ENCODE data around the gene ZNF160.

ZNF160 gene

GRCh38 chr19:53094754-53095575 lies 8.3 kb downstream of the ZNF160 start:
- no peaks in the 10 kb centered on the region for H3K27me3 ChIP-seq (replicated peaks; ENCODE audit: insufficient read depth, low read length)
- no peaks in the 10 kb centered on the region for H3K4me1 ChIP-seq (ENCODE audit: low read length)
- TF ChIP-seq EZH2phosphoT487 (IDR thresholded peaks at IDR 0.05; ENCODE audit: low read length) (no peak), EZH2 (optimal IDR thresholded peaks at IDR 0.05; ENCODE audit: low read depth, low read length) (no peak), CTCF (IDR thresholded peaks at IDR 0.05; ENCODE audit: low read length) (no peak)
- 0 out of 2 replicates have a peak, but pooled peaks cover 2% of the 10 kb centered on the region for H3K9me3 ChIP-seq (replicated peaks; ENCODE audit: insufficient read depth, low read length)
- H2AFZ ChIP-seq (ENCODE audit: low read length) = no peak overlapping the region
- H4K20me1 ChIP-seq (ENCODE audit: insufficient read depth, low read length) = no peaks in the 10 kb centered on the region
- no peaks in the 10 kb centered on the region for H3K9me2 ChIP-seq (replicated peaks; ENCODE audit: insufficient read depth, low read length)
- DNase-seq = no peak
- no peaks in the 10 kb centered on the region for H3F3A ChIP-seq (ENCODE audit: insufficient read depth, low read length)
- H3K4me2 ChIP-seq (ENCODE audit: low read depth, low read length) = no peak overlapping the region
- H3K27ac ChIP-seq (ENCODE audit: low read length) = no peak overlapping the region
- H3K36me3 ChIP-seq (replicated peaks; ENCODE audit: insufficient read depth, low read length) = no peaks in the 10 kb centered on the region
- H3K4me3 ChIP-seq (ENCODE audit: low read length) = no peak overlapping the region
- no peaks in the 10 kb centered on the region for H3K79me2 ChIP-seq (ENCODE audit: low read length)
- H3K9ac ChIP-seq (ENCODE audit: low read length) = no peak overlapping the region

- Histone ChIP-seq H3K36me3 (replicated peaks; ENCODE audit: insufficient read depth, low read length) (no peaks in the 10 kb centered on the region), H3K9me3 (replicated peaks; ENCODE audit: insufficient read depth, low read length) (0 out of 2 replicates have a peak, but pooled peaks cover 2% of the 10 kb centered on the region), H3K27me3 (replicated peaks; ENCODE audit: insufficient read depth, low read length) (no peaks in the 10 kb centered on the region), H3K79me2 (ENCODE audit: low read length) (no peaks in the 10 kb centered on the region), H3K27ac (ENCODE audit: low read length) (no peak overlapping the region), H3K9ac (ENCODE audit: low read length) (no peak overlapping the region), H3K4me3 (ENCODE audit: low read length) (no peak overlapping the region), H3K4me1 (ENCODE audit: low read length) (no peaks in the 10 kb centered on the region), H3K9me2 (replicated peaks; ENCODE audit: insufficient read depth, low read length) (no peaks in the 10 kb centered on the region), H3F3A (ENCODE audit: insufficient read depth, low read length) (no peaks in the 10 kb centered on the region), H4K20me1 (ENCODE audit: insufficient read depth, low read length) (no peaks in the 10 kb centered on the region), H3K4me2 (ENCODE audit: low read depth, low read length) (no peak overlapping the region), H2AFZ (ENCODE audit: low read length) (no peak overlapping the region)
- no peak for TF ChIP-seq EZH2 (optimal IDR thresholded peaks at IDR 0.05; ENCODE audit: low read depth, low read length)
- TF ChIP-seq CTCF (IDR thresholded peaks at IDR 0.05; ENCODE audit: low read length) = no peak
- TF ChIP-seq EZH2phosphoT487 (IDR thresholded peaks at IDR 0.05; ENCODE audit: low read length) = no peak
- no peak for DNase-seq
These were observed 10.5 kb downstream of the ZNF160 start for GRCh38 chr19:53092723-53093122.

- no peak overlapping the region for H3K9ac ChIP-seq (ENCODE audit: low read length)
- H3K27me3 ChIP-seq (replicated peaks; ENCODE audit: insufficient read depth, low read length) = no peaks in the 10 kb centered on the region
- 0 out of 2 replicates have a peak, but pooled peaks cover 2% of the 10 kb centered on the region for H3K9me3 ChIP-seq (replicated peaks; ENCODE audit: insufficient read depth, low read length)
- no peaks in the 10 kb centered on the region for H4K20me1 ChIP-seq (ENCODE audit: insufficient read depth, low read length)
- no peaks in the 10 kb centered on the region for H3K79me2 ChIP-seq (ENCODE audit: low read length)
- H3K9me2 ChIP-seq (replicated peaks; ENCODE audit: insufficient read depth, low read length) = no peaks in the 10 kb centered on the region
- no peaks in the 10 kb centered on the region for H3F3A ChIP-seq (ENCODE audit: insufficient read depth, low read length)
- DNase-seq = no peak
- H2AFZ ChIP-seq (ENCODE audit: low read length) = no peak overlapping the region
- TF ChIP-seq EZH2 (optimal IDR thresholded peaks at IDR 0.05; ENCODE audit: low read depth, low read length) (no peak), EZH2phosphoT487 (IDR thresholded peaks at IDR 0.05; ENCODE audit: low read length) (no peak), CTCF (IDR thresholded peaks at IDR 0.05; ENCODE audit: low read length) (no peak)
- no peak overlapping the region for H3K4me3 ChIP-seq (ENCODE audit: low read length)
- H3K4me1 ChIP-seq (ENCODE audit: low read length) = no peaks in the 10 kb centered on the region
- H3K27ac ChIP-seq (ENCODE audit: low read length) = no peak overlapping the region
- H3K36me3 ChIP-seq (replicated peaks; ENCODE audit: insufficient read depth, low read length) = no peaks in the 10 kb centered on the region
- H3K4me2 ChIP-seq (ENCODE audit: low read depth, low read length) = no peak overlapping the region
These were observed 11.6 kb downstream of the ZNF160 start for GRCh38 chr19:53091413-53092254.
